DOHH2 (cell line): ENCODE results near the gene RABL6.

Experiments
- CTCF ChIP-seq: fragments of 200-600 bp; sonication (generic); IDR thresholded peaks from one replicate; pipeline ENCODE4 v1.5.1; 2014; ENCODE audit warnings: antibody characterized with exemption, mild to moderate bottlenecking, low read depth, low read length; ENCODE audit not compliant: poor library complexity, severe bottlenecking
- EZH2phosphoT487 ChIP-seq: fragments of 200-600 bp; sonication (generic); IDR thresholded peaks from 2 replicates; pipeline ENCODE4 v1.6.1; 2017; ENCODE audit warnings: borderline replicate concordance, mild to moderate bottlenecking, antibody characterized with exemption, low read length, moderate library complexity, mixed read lengths

GRCh38 chr9:136806067-136806466, 1.7 kb upstream of the RABL6 start:
- TF ChIP-seq CTCF (no peak), EZH2phosphoT487 (no peak)
